Cerebellar nuclear complex (tissue), 1 donor: ENCODE results near the gene FILIP1.
A peak's percentile ranks its signal among the peaks of the same experiment; 100 is the strongest.

Experiments used
- DNase-seq, 2 experiments: peaks; one replicate each; lab custom pipeline; 2025; lab: John Stamatoyannopoulos, UW

The FILIP1 gene

DNA sequence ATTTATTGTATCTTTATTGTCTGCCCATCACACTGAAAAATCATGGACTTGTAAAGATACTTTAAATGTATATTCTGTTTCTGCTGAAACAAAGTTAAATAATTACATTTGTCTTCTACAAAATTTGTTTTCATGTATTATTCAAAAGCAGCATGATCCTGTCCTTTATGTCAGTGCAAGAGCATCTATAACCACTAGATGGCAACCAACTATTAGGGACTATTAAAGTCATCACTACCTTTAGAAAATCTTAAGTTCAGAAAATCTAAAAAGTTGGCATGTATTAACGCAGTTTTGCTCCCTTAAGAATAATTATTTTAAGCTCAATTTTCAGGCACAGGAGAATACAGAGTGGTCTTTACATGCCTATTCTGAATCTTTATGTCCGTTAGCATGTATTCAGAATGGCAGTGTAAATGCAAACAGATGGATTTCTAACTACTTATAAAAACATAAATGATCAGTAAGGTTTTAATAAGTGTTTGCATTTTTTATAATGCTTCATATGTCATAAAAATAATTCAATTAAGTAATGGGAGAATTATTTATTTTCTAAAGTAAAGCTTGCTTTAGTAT is 226.8 kb downstream of the FILIP1 start:
- peak in 1 of 2 experiments; percentile 9 for DNase-seq

DNA sequence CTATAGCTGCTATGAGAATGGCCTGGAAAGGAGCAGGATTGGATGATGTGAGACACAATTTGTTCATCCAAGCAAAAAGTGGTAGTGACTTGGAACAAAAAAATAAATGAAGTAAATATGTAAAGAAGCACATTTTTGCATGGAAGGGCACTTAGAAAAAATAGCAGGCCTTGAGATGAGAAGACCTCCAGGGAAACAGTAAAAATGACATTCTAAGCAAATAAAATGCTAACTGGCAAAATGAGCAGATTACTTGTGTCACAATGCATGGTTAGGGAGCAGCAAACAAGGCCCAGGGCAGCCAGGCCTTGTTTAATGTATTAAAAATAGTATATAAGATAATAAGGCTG is 230.2 kb downstream of the FILIP1 start:
- no peak for DNase-seq

DNA sequence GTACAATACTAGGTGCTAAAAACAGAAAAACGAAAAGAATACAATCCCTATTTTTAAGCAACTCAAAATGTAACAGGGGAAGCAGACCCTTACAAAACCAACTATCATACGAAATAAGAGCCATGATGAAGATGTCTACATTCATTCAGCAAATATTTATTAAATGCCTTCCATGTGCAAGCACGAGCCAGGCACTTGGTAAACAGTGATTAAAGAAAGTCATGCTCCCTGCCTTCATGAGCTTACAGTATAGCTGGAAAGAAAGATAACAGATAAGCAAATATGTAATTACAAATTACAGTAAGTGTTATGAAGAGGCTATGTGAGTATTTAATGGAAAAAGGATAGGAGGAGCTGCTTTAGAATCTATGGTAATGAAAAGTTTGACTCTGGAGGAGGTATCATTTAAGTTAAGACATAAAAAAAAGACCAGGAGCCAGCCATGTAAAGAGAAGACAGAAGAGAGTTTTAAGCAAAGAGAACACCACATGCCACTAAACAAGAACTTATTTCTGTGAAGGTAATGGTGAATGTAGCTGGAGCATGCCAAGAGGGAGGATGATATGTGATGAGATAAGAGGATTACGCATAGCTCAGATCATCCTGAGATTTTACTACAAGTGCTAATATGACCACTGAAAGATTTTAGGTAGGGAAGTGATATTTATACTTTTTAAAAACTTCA is 230.7 kb downstream of the FILIP1 start:
- DNase-seq, result no peak

DNA sequence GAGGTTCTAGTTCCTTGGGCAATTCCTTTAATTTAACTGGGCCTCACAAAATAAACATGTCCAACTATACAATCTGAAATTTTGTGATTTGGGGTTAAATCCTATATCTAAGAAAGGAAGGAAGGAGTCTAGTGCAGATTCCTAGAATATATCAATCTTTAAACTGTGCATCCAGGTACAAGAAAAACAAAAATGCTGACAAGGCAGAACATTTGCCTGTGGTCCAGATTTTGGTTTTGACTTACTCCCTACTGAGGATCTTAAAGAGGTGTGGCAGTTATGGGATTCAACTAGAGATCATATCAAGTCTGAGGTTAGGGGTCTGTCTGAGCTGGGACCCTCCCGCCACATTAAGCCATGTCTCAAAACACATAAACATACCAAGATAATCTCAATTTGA is 232.3 kb downstream of the FILIP1 start:
- DNase-seq, result no peak

DNA sequence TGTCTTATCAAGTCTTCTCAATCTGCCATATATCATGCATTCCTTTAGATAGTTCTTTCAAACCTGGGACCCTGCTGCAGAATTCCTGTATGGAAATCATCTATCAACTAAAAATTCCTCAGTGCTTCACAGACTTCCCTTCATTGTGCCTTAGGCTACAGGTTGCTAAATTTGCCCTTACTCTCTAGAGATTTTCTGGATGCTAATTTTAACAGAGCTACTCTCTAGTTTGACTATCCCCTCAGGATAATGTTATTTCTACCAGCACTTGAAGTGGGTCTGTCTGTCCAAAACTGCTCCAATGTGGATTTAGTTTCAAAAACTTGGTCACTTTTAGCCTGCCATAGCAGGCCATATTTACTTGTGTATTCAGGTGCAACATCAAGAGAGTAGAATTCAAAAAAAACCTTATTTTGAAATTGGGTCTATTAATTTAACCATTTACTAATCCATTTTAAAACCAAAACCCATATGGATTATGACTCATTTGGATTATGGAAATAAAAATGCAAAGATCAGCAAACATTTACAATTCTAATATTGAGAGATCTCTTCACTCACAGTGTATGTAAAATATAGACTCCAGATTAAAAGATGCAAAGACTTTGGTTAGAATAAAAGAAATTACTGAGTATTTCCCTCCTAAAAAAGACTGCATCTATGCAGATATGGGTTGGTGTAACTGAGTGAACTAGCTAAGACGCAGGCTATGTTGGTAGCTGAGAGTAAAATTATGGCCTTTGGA is 236.1 kb downstream of the FILIP1 start:
- no peak for DNase-seq

DNA sequence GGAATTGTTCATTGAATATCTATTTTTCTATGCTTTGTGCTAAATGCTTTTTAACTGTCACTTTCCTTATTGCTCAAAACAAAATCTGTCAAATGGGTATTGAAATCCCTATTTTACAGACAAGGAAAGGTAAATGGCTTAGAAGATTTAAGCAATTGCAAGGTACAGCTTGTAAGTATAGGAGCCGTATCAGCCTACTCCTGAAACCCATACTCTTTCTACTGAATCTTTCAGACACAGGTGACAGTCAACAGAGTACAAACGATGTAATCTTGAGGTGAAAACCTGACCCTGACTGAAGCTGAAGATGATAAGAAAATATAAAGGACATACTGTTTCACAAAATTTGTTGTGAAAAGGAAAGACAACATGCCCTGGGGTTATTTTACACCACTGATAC is 243.0 kb downstream of the FILIP1 start:
- DNase-seq, result no peak

DNA sequence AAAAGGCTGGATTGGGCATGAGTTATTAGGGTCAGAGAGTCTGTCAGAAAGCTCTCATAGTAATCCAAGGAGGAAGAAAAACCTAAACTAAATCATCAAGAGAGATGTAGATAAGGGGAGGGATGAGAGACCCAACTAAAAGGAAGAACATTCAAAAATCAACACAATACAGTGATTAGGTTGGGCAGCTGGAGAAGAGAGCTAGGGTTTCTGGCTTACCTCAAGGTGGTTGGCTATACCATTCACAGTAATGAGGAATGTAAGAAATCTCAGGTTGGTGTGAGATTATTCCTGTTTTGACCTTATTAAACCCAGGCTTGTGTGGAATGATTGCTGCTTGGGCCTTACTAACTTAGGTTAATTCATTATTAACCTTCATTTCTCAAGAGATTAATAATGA is 243.8 kb downstream of the FILIP1 start:
- DNase-seq, result no peak

DNA sequence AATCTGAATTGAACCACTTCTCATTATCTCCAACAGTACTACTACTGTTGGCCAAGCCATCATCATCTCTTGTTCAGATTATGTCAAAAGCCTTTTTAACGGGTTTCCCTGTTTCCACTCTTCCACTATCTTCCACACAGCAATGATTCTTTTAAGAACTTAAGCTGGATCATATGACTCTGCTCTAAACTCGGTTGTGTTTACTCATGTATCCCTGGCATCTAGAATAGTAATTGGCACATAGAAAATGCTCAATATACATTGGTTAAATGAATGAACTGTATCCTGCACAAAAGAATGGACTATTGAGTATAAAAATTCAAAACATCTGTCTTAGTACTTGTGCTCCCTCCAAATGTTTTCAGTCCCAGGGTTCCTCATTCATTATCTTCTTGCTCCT is 247.2 kb downstream of the FILIP1 start:
- no peak for DNase-seq

DNA sequence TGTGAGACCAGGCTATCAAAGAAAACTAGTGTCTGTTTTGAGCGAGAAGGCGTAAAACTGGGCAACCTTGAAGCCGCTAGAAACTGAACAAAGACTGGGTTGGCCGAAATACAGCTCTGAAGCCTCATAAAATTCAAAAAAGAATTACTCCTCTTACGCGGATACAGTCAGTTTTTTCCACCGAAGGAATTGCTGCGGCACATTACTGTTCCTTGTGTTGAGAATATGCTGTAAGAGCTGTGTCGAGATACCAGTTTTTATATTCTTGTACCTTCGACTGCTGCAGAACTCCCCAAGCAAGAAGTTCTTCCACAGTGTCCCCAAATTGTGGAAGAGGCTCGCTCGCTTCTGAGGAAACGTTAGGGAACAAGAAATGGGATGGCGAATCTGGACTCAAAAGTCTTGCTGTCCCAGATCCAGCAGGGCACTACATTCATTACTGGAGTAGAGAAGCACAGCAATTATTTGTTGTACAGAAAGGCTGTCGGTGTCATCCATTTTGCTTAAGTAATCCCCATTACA is 249.5 kb downstream of the FILIP1 start:
- no peak for DNase-seq

DNA sequence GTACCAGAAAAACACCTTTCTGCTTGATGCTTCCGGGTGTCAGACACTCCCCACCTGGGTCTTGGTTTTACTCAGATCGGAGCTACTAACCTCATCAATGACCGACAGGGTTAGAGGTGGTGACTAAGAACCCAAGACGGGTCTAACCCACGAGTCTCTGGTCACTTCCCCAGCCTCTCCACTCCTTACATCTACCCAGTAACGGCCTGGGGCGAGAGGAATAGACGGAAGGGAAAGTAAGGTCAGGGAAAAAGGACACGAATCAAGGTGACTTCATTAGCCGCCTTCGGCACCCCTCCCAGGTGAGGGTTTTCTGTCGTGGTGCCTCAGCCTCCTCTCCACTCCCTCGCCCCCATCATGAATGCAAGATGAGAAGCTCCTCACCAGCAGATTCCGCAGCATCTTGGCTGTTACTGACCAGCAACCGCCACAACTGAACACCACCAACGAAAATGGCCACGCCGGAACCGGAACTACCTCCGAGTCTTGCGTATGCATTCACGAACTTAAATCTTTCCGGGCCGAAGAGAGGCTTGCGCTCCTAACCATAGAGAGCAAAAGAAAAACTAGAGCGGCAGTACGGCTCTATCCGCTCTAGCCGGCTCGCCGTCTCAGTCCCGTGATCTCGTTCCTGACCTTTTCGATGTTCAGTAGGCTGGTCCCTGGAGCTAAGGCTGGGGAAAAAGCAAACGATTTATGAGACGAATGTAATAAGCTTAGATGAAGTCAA is 250.1 kb downstream of the FILIP1 start, which contains the start of gene COX7A2:
COX7A2 (minus strand) TSS at position 469 of the 730 bp plus-strand sequence; CDS start at position 402, 67 bp downstream.
- DNase-seq, result peak; percentile 62 to 89
